ENCODE data around the gene AXDND1. TPM values are rescaled to one million over a fixed set of nuclear protein-coding genes. Genes with fewer than 3 reads are reported as not detected.

Gene AXDND1
- total RNA-seq, 1 experiment from 2014 or later: 0.48 TPM

- H3K23me2 ChIP-seq (ENCODE audit: insufficient read length, low read depth, low read length, poor library complexity, severe bottlenecking): no peaks in the 10 kb centered on the region
- H2BK120ac ChIP-seq (ENCODE audit: low read depth, low read length, poor library complexity, severe bottlenecking): no peak overlapping the region
- DNase-seq: no peak
- no peak overlapping the region for H3K4me3 Mint-ChIP-seq
- no peak overlapping the region for H2BK20ac ChIP-seq (ENCODE audit: low read depth, low read length, poor library complexity, severe bottlenecking)
- H4K20me1 ChIP-seq (ENCODE audit: control insufficient read depth, insufficient read depth, insufficient read length): no peaks in the 10 kb centered on the region
- no peak overlapping the region for H3K9ac ChIP-seq (ENCODE audit: extremely low read depth, insufficient read length, low read length)
- no peak overlapping the region for H3K27ac ChIP-seq (ENCODE audit: insufficient read length, low read depth, low read length)
- no CpG with 5 or more reads among the region's 6 CpGs for WGBS (ENCODE audit: extremely low coverage, insufficient read length, low lambda C conversion rate)
- H2BK12ac ChIP-seq (ENCODE audit: insufficient read length, low read depth, low read length): no peak overlapping the region
- no peaks in the 10 kb centered on the region for H3K4me1 Mint-ChIP-seq
- no peak overlapping the region for H3K23ac ChIP-seq (ENCODE audit: insufficient read length, low read depth, low read length)
- H2BK5ac ChIP-seq (ENCODE audit: insufficient read length, low read length): no peak overlapping the region
- H3K27me3 ChIP-seq (ENCODE audit: insufficient read depth, low read length): no peaks in the 10 kb centered on the region
- no peak overlapping the region for H4K8ac ChIP-seq (replicated peaks; ENCODE audit: insufficient read length, low read depth, low read length)
- TF ChIP-seq CTCF (conservative IDR thresholded peaks at IDR 0.05): no peak
- no peaks in the 10 kb centered on the region for H3K9me3 Mint-ChIP-seq
- H3K56ac ChIP-seq (ENCODE audit: insufficient read length, low read depth, low read length): no peak overlapping the region
- no peak overlapping the region for H4K91ac ChIP-seq (ENCODE audit: insufficient read length, low read depth, low read length)
- H3K18ac ChIP-seq (ENCODE audit: insufficient read length, low read depth, low read length): no peak overlapping the region
- H2AFZ ChIP-seq (ENCODE audit: low read length): no peak overlapping the region
- no peaks in the 10 kb centered on the region for H3K79me2 ChIP-seq (ENCODE audit: insufficient read depth, low read length)
- H3K27ac Mint-ChIP-seq: no peak overlapping the region
- H2AK5ac ChIP-seq (ENCODE audit: insufficient read length, low read length): no peak overlapping the region
- no peaks in the 10 kb centered on the region for H3K27me3 Mint-ChIP-seq (ENCODE audit: low read depth)
- H3K4me1 ChIP-seq (ENCODE audit: insufficient read depth, low read length): no peaks in the 10 kb centered on the region
- no peaks in the 10 kb centered on the region for H3K9me3 ChIP-seq (ENCODE audit: control insufficient read depth, low read depth, low read length)
- H3T11ph ChIP-seq (ENCODE audit: low read length): no peak overlapping the region
- no peaks in the 10 kb centered on the region for H3K79me1 ChIP-seq (ENCODE audit: insufficient read depth, low read depth, low read length, poor library complexity, severe bottlenecking)
- no peak overlapping the region for H3K14ac ChIP-seq (ENCODE audit: insufficient read depth, low read length)
- no peak overlapping the region for H4K5ac ChIP-seq (ENCODE audit: insufficient read length, low read depth, low read length)
- no peaks in the 10 kb centered on the region for H3K36me3 Mint-ChIP-seq (ENCODE audit: insufficient read depth in 1 of 3, low read depth in 3 of 3)
- H3K4me2 ChIP-seq (ENCODE audit: insufficient read depth, insufficient read length, low read length): no peak overlapping the region
- no peak overlapping the region for H3K4ac ChIP-seq (ENCODE audit: low read depth, low read length)
- no peak overlapping the region for H2BK15ac ChIP-seq (ENCODE audit: low read depth, low read length)
Observed at GRCh38 chr1:179506199-179506598, 140.4 kb downstream of the AXDND1 start.
